ENCODE results near the gene FASTKD2.
A peak's percentile ranks its signal among the peaks of the same experiment; 100 is the strongest.
"Not testable (repeated sequence)": the region's sequence is repeated elsewhere in the genome, so short reads cannot be mapped to it uniquely, and the experiment has no call there.

The FASTKD2 gene

DNA sequence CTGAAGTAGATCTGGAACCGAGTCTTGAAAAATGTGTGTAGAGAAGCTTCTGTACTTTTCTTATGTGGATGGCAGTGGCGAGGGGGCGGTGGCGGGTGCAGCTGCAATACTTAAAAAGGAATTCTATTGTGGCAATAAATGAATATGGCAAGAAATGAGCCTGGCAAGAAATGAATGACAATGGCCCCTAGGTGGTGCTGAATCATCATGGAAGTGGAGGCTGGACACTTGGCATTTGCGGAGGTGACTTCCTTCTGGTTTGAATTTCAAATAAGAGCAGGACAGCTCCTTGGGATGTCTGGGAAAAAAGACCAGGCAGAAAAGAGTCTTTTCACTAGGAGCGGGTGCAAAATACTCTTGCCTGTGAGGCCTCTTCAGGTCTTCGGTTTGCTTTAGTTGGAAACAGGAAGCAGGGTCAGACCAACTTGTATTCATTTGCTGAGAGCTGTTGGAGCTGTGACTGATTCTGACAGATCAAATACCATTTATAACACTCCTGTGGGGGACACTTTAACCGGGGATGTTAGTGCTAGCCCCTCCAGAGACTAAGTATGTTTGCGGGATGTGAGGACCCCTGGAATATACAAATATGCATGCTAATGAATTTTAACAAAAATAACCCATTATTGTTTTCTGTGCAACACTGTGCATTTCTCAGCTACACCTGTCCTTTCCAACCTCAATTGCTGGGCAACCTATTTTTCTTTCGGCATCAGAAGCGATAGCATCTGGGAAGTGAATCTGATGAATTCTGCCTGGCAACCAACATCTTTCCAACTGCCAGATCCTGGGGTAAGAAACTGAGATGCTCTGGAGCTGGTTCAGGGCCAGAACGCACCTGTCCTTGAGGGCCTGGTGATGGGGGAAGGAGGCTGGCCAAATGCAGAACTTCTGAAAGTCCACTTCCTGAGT lies 35.4 kb downstream of the FASTKD2 start:
- CTCF ChIA-PET, result interaction anchor here (0.9 to 5.2 kb wide), 34 partner anchors 10 to 1240 kb away, joined by 3 to 57 read pairs (median 4); partner anchors contain the start of genes FASTKD2 and MDH1B
- peak; percentile 48 for DNase-seq (ENCODE audit: extremely low spot score)
- POLR2A ChIA-PET, result no interaction called here
- TF ChIP-seq, protein P1, sequence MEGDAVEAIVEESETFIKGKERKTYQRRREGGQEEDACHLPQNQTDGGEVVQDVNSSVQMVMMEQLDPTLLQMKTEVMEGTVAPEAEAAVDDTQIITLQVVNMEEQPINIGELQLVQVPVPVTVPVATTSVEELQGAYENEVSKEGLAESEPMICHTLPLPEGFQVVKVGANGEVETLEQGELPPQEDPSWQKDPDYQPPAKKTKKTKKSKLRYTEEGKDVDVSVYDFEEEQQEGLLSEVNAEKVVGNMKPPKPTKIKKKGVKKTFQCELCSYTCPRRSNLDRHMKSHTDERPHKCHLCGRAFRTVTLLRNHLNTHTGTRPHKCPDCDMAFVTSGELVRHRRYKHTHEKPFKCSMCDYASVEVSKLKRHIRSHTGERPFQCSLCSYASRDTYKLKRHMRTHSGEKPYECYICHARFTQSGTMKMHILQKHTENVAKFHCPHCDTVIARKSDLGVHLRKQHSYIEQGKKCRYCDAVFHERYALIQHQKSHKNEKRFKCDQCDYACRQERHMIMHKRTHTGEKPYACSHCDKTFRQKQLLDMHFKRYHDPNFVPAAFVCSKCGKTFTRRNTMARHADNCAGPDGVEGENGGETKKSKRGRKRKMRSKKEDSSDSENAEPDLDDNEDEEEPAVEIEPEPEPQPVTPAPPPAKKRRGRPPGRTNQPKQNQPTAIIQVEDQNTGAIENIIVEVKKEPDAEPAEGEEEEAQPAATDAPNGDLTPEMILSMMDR (IDR thresholded peaks at IDR 0.05; ENCODE audit: control extremely low read depth, extremely low read depth, low read depth, missing control alignments), result peak; percentile 66

DNA sequence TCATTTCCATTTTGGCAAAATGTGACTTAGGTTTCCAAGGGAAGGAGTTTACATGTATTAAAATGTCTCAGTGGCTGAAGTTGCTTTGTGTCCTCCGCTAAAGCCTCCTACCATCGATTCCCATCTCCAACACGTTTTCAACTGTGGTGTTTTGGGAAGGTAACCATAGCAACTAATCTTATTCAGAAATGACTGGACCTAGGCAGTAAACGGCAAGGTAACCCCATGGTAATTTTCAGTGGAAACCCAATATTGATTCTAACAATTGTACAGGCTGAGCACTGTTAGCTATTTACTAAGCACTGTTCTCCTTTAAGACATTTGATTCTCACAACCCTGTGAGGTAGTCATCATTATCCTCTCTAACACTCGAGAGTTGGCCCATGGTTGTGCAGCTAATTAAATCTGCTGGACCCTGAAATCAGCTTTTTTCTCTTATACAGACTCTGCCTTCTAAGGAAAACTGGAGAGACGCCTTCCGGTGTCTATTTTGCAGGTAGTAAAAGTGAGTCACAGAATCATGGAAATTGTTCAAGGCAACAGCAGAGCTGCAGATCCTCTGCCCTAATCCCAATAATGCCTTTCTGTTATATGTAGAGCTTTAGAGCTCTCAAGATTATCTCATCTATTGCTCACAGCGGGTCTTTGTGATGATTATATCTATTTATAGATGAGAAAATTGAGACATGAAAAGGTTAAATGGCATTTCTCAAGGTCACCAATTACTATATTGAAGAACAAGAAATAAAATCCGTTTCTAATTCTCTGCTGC lies 36.2 kb downstream of the FASTKD2 start:
- no peak for DNase-seq (ENCODE audit: extremely low spot score)
- ChIA-PET CTCF (interaction anchor here (0.9 to 5.2 kb wide), 22 partner anchors 11 to 1239 kb away, joined by 3 to 57 read pairs (median 4); no protein-coding TSS in a partner anchor), POLR2A (no interaction called here)
- TF ChIP-seq, protein P1 (IDR thresholded peaks at IDR 0.05; ENCODE audit: control extremely low read depth, extremely low read depth, low read depth, missing control alignments), result no peak

GRCh38 chr2:206802654-206803514 lies 37.5 kb downstream of the FASTKD2 start:
- TF ChIP-seq, protein P1 (IDR thresholded peaks at IDR 0.05; ENCODE audit: control extremely low read depth, extremely low read depth, low read depth, missing control alignments), result no peak
- DNase-seq (ENCODE audit: extremely low spot score), result no peak
- CTCF ChIA-PET, result interaction anchor here (0.8 to 5.2 kb wide), 6 partner anchors 12 to 671 kb away, joined by 3 to 57 read pairs (median 4); no protein-coding TSS in a partner anchor
- POLR2A ChIA-PET, result no interaction called here

- ChIA-PET POLR2A (no interaction called here), CTCF (interaction anchor here (0.9 to 1.4 kb wide), 2 partner anchors 12 to 18 kb away, joined by 3 to 4 read pairs; no protein-coding TSS in a partner anchor)
- TF ChIP-seq, protein P1 (IDR thresholded peaks at IDR 0.05; ENCODE audit: control extremely low read depth, extremely low read depth, low read depth, missing control alignments), result no peak
- no peak for DNase-seq (ENCODE audit: extremely low spot score)
These were observed 38.9 kb downstream of the FASTKD2 start for GRCh38 chr2:206804326-206804725.

DNA sequence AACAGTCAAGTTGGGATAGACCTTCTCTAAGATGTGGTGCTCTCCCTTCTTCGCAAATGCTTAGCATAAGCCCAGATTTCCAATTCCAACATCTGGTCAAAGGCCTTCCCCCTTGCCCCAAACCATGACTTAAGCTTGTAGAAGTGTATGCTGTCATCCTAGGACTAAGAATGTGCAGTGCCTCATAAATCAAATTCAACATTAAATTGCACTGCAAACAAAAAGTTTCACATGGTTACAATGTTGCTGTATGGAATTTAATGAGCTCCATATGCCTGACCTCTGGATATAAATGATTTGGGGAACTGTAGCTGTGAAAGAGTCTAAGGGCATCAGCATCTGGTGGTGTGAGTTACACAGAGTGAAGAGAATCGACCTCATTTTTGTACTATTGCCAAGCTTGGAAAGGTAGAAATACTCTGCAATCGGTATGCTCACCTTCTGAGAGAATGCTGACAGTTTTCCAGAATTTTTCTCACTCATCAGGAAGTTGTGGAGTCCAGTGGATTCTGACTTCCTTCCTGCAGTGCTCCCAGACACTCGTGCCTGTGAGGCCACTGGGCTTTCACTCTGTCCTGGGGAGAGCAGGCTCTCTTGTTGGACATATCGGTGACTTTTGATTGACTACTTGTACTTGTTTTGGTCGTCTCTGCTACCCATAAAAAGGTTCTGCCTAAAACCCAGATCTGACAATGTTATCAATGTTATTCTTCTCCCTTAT lies 40.6 kb downstream of the FASTKD2 start:
- DNase-seq (ENCODE audit: extremely low spot score), result no peak
- POLR2A ChIA-PET, result no interaction called here
- TF ChIP-seq, protein P1 (IDR thresholded peaks at IDR 0.05; ENCODE audit: control extremely low read depth, extremely low read depth, low read depth, missing control alignments), result no peak
- CTCF ChIA-PET, result interaction anchor here (0.9 to 1.8 kb wide), 2 partner anchors 9 to 24 kb away, joined by 3 to 4 read pairs; no protein-coding TSS in a partner anchor

DNA sequence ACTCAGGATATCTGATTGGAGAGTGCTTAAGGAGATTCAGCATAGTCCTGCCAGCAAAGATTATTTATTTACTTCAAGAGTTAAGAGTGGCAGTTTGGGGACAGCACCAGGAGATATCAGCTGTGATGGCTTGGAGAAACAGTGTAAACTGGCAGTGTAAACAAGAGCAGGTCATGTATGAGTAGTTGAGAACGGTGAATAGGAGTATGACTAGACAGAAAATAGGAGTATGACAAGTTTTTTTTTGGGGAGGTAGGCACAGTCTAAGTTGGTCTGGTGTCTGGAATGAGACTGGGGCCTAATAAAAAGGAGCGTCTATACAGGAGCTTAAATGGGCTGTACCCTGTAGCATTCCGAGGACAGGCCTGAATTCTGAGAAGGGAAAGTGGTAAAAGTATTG lies 42.2 kb downstream of the FASTKD2 start:
- POLR2A ChIA-PET; CTCF ChIA-PET; DNase-seq (ENCODE audit: extremely low spot score): not testable (repeated sequence)

- POLR2A ChIA-PET; CTCF ChIA-PET; DNase-seq (ENCODE audit: extremely low spot score): not testable (repeated sequence)
These were observed 47.1 kb downstream of the FASTKD2 start for GRCh38 chr2:206812471-206812870.
